ENCODE measurements around the gene HSPA5.
A peak's percentile ranks its signal among the peaks of the same experiment; 100 is the strongest.
"Not testable (repeated sequence)": the region's sequence is repeated elsewhere in the genome, so short reads cannot be mapped to it uniquely, and the experiment has no call there.

HSPA5 gene

GRCh38 chr9:125238915-125239446 is 2.2 kb downstream of the HSPA5 start:
- Histone ChIP-seq H3K4me1 (ENCODE audit: control insufficient read depth, insufficient read depth, low read length) (peaks cover 31% of the 10 kb centered on the region), H3K36me3 (ENCODE audit: control insufficient read depth, insufficient read depth, low read length) (peaks cover 25% of the 10 kb centered on the region), H3K4me3 (ENCODE audit: low read length) (peak overlapping the region; percentile 100), H3K27me3 (ENCODE audit: control insufficient read depth, insufficient read depth, low read length) (no peaks in the 10 kb centered on the region), H3K27ac (ENCODE audit: low read depth, low read length) (no peak overlapping the region), H3K9ac (ENCODE audit: low read length) (no peak overlapping the region)

DNA sequence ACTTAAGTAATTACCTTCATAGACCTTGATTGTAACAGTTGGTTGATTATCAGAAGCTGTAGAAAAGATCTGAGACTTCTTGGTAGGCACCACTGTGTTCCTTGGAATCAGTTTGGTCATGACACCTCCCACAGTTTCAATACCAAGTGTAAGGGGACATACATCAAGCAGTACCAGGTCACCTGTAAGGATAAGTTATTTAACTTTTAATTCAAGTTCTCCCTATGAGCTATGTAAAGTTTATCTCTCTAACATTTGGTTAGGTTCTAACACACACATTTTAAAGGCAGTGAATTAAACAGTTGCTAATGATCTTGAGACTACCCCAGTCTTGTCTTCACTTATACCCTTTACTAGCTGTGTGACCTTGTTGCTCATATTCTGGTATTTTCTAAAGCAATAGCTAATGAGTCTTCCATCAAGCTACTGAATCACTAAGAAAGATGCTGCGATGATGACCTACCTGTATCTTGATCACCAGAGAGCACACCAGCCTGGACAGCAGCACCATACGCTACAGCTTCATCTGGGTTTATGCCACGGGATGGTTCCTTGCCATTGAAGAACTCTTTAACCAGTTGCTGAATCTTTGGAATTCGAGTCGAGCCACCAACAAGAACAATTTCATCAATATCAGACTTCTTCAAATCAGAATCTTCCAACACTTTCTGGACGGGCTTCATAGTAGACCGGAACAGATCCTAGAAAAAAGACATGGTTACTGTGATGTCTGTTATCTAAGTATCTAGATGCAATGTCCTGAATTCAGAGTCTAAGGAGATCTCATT is 2.8 kb downstream of the HSPA5 start:
- Histone ChIP-seq H3K27ac (ENCODE audit: low read depth, low read length) (no peak overlapping the region), H3K36me3 (ENCODE audit: control insufficient read depth, insufficient read depth, low read length) (peaks cover 25% of the 10 kb centered on the region), H3K4me3 (ENCODE audit: low read length) (peak overlapping the region; percentile 28), H3K27me3 (ENCODE audit: control insufficient read depth, insufficient read depth, low read length) (no peaks in the 10 kb centered on the region), H3K4me1 (ENCODE audit: control insufficient read depth, insufficient read depth, low read length) (peaks cover 32% of the 10 kb centered on the region), H3K9ac (ENCODE audit: low read length) (no peak overlapping the region)

DNA sequence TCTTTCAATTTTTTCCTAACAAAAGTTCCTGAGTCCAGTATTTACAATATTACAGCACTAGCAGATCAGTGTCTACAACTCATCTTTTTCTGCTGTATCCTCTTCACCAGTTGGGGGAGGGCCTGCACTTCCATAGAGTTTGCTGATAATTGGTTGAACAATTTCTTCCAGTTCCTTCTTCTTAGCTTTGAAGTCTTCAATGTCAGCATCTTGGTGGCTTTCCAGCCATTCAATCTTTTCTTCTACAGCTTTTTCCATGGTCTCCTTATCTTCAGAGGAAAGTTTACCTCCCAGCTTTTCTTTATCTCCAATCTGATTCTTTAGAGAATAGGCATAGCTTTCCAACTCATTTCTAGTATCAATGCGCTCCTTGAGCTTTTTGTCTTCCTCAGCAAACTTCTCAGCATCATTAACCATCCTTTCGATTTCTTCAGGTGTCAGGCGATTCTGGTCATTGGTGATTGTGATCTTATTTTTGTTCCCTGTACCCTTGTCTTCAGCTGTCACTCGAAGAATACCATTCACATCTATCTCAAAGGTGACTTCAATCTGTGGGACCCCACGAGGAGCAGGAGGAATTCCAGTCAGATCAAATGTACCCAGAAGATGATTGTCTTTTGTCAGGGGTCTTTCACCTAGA is 4.5 kb downstream of the HSPA5 start:
- not testable (repeated sequence) for H3K9ac ChIP-seq (ENCODE audit: low read length); H3K27ac ChIP-seq (ENCODE audit: low read depth, low read length); H3K4me3 ChIP-seq (ENCODE audit: low read length); H3K27me3 ChIP-seq (ENCODE audit: control insufficient read depth, insufficient read depth, low read length)
- Histone ChIP-seq H3K4me1 (ENCODE audit: control insufficient read depth, insufficient read depth, low read length) (peaks cover 29% of the 10 kb centered on the region), H3K36me3 (ENCODE audit: control insufficient read depth, insufficient read depth, low read length) (peaks cover 25% of the 10 kb centered on the region)

- no peak overlapping the region for H3K9ac ChIP-seq (ENCODE audit: low read length)
- H3K36me3 ChIP-seq (ENCODE audit: control insufficient read depth, insufficient read depth, low read length), result peaks cover 25% of the 10 kb centered on the region
- no peaks in the 10 kb centered on the region for H3K27me3 ChIP-seq (ENCODE audit: control insufficient read depth, insufficient read depth, low read length)
- H3K4me1 ChIP-seq (ENCODE audit: control insufficient read depth, insufficient read depth, low read length), result peaks cover 29% of the 10 kb centered on the region
- H3K4me3 ChIP-seq (ENCODE audit: low read length), result no peak overlapping the region
- H3K27ac ChIP-seq (ENCODE audit: low read depth, low read length), result no peak overlapping the region
Measured at GRCh38 chr9:125235804-125236519, 5.2 kb downstream of the HSPA5 start.

DNA sequence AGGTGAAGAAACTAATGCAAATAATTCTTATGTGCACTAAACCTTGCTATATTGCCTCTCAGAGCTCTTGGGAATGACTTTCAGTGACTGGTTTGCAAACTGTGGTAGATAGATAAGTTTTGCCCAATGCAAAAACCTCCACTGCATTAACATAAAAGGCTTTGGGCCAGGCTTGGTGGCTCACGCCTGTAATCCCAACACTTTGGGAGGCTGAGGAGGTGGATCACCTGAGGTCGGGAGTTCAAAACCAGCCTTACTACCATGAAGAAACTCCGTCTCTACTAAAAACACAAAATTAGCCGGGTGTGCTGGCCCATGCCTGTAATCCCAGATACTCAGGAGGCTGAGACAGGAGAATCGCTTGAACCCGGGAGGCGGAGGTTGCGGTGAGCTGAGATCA is 7.0 kb downstream of the HSPA5 start:
- H3K9ac ChIP-seq (ENCODE audit: low read length); H3K4me3 ChIP-seq (ENCODE audit: low read length); H3K27me3 ChIP-seq (ENCODE audit: control insufficient read depth, insufficient read depth, low read length): not testable (repeated sequence)
- Histone ChIP-seq H3K27ac (ENCODE audit: low read depth, low read length) (peak overlapping the region; percentile 80), H3K36me3 (ENCODE audit: control insufficient read depth, insufficient read depth, low read length) (peaks cover 21% of the 10 kb centered on the region), H3K4me1 (ENCODE audit: control insufficient read depth, insufficient read depth, low read length) (peaks cover 20% of the 10 kb centered on the region)

DNA sequence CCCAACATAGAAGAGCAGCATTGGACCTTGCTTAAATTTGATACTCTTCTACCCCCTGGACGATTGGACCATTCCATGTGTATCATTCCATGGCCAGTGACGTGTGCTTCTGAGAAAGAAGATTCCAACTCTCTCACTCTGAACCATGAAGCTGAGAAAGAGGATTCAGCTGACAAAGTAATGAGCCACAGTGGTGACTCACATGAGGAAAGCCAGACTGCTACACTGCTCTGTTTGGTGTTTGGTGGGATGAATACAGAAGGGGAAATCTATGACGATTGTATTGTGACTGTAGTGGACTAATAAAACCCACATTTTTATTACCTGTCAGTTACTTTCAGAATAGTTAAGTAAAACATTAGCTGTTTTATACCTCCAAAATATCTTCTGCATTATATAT is 7.5 kb downstream of the HSPA5 start:
- no peak overlapping the region for H3K9ac ChIP-seq (ENCODE audit: low read length)
- peaks cover 15% of the 10 kb centered on the region for H3K4me1 ChIP-seq (ENCODE audit: control insufficient read depth, insufficient read depth, low read length)
- H3K4me3 ChIP-seq (ENCODE audit: low read length), result no peak overlapping the region
- H3K27me3 ChIP-seq (ENCODE audit: control insufficient read depth, insufficient read depth, low read length), result no peaks in the 10 kb centered on the region
- H3K36me3 ChIP-seq (ENCODE audit: control insufficient read depth, insufficient read depth, low read length), result peaks cover 17% of the 10 kb centered on the region
- peak overlapping the region; percentile 80 for H3K27ac ChIP-seq (ENCODE audit: low read depth, low read length)

- H3K27ac ChIP-seq (ENCODE audit: low read depth, low read length), result no peak overlapping the region
- no peaks in the 10 kb centered on the region for H3K36me3 ChIP-seq (ENCODE audit: control insufficient read depth, insufficient read depth, low read length)
- H3K4me3 ChIP-seq (ENCODE audit: low read length), result no peak overlapping the region
- H3K9ac ChIP-seq (ENCODE audit: low read length), result no peak overlapping the region
- H3K27me3 ChIP-seq (ENCODE audit: control insufficient read depth, insufficient read depth, low read length), result no peaks in the 10 kb centered on the region
- H3K4me1 ChIP-seq (ENCODE audit: control insufficient read depth, insufficient read depth, low read length), result no peaks in the 10 kb centered on the region
Measured at GRCh38 chr9:125227761-125228160, 13.4 kb downstream of the HSPA5 start.

- H3K27me3 ChIP-seq (ENCODE audit: control insufficient read depth, insufficient read depth, low read length); H3K4me3 ChIP-seq (ENCODE audit: low read length); H3K36me3 ChIP-seq (ENCODE audit: control insufficient read depth, insufficient read depth, low read length); H3K4me1 ChIP-seq (ENCODE audit: control insufficient read depth, insufficient read depth, low read length); H3K9ac ChIP-seq (ENCODE audit: low read length); H3K27ac ChIP-seq (ENCODE audit: low read depth, low read length): not testable (repeated sequence)
Measured at GRCh38 chr9:125224858-125225257, 16.3 kb downstream of the HSPA5 start.

GRCh38 chr9:125218621-125219020 is 22.5 kb downstream of the HSPA5 start:
- Histone ChIP-seq H3K4me1 (ENCODE audit: control insufficient read depth, insufficient read depth, low read length) (no peaks in the 10 kb centered on the region), H3K4me3 (ENCODE audit: low read length) (no peak overlapping the region), H3K9ac (ENCODE audit: low read length) (no peak overlapping the region), H3K36me3 (ENCODE audit: control insufficient read depth, insufficient read depth, low read length) (no peaks in the 10 kb centered on the region), H3K27ac (ENCODE audit: low read depth, low read length) (no peak overlapping the region), H3K27me3 (ENCODE audit: control insufficient read depth, insufficient read depth, low read length) (no peaks in the 10 kb centered on the region)

- Histone ChIP-seq H3K27ac (ENCODE audit: low read depth, low read length) (no peak overlapping the region), H3K9ac (ENCODE audit: low read length) (no peak overlapping the region), H3K36me3 (ENCODE audit: control insufficient read depth, insufficient read depth, low read length) (no peaks in the 10 kb centered on the region), H3K27me3 (ENCODE audit: control insufficient read depth, insufficient read depth, low read length) (no peaks in the 10 kb centered on the region), H3K4me1 (ENCODE audit: control insufficient read depth, insufficient read depth, low read length) (no peaks in the 10 kb centered on the region), H3K4me3 (ENCODE audit: low read length) (no peak overlapping the region)
Measured at GRCh38 chr9:125214186-125214585, 27.0 kb downstream of the HSPA5 start.

DNA sequence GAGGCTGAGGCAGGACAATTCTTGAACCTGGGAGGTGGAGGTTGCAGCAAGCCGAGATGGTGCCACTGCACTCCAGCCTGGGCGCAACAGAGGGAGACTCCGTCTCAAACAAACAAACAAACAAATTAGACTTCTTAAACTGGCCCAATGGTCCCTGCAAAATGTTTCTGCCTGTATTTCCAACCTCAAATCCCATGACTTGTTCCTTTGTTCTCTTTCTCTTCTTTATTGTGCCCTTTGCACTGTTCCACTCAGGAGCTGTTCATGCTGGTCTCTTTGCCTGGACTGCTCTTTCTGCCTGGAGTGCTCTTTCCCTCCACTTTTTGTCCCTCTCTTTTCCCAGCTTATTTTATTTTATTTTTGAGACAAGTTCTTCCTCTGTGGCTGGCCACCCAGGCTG is 36.7 kb downstream of the HSPA5 start:
- no peak overlapping the region for H3K4me3 ChIP-seq (ENCODE audit: low read length)
- no peaks in the 10 kb centered on the region for H3K36me3 ChIP-seq (ENCODE audit: control insufficient read depth, insufficient read depth, low read length)
- no peak overlapping the region for H3K9ac ChIP-seq (ENCODE audit: low read length)
- H3K27me3 ChIP-seq (ENCODE audit: control insufficient read depth, insufficient read depth, low read length), result no peaks in the 10 kb centered on the region
- no peak overlapping the region for H3K27ac ChIP-seq (ENCODE audit: low read depth, low read length)
- H3K4me1 ChIP-seq (ENCODE audit: control insufficient read depth, insufficient read depth, low read length), result peaks cover 4% of the 10 kb centered on the region

DNA sequence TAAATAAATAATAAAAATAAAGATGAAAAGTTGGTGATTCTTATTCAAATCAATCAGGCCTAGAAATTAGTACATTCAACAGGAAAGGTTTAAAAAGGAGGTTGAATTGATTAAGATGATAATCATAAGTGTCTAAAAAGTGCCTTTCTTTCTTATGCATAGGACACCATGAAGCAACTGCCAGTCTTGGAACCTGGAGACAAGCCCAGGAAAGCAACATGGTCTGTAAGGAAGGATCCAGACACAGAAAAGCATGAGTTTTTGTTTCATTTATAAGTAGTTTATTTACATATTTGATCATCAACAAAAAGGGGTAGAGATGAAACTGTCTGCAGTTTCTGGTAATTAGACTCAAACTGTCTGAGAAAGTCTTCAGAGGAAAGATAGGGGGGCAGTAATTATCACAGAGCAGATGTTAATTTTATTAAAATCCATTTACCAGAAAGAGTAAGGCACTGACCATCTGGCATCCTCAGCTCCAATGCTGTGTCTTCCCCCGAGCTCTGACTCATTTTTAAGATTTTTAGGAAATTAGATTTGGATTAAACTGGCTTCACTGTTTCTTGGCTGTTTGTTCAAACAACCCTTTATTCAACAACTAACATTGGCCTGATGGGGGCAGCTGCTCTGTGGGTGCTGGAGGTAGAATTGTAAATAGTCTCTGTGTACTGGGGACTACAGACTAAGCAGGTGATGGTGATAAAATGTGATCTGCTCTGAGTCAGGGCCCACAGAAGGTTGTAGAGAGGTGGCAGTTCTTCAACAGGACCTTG is 38.1 kb downstream of the HSPA5 start:
- Histone ChIP-seq H3K4me3 (ENCODE audit: low read length) (no peak overlapping the region), H3K4me1 (ENCODE audit: control insufficient read depth, insufficient read depth, low read length) (peaks cover 4% of the 10 kb centered on the region), H3K27ac (ENCODE audit: low read depth, low read length) (no peak overlapping the region), H3K36me3 (ENCODE audit: control insufficient read depth, insufficient read depth, low read length) (no peaks in the 10 kb centered on the region), H3K27me3 (ENCODE audit: control insufficient read depth, insufficient read depth, low read length) (no peaks in the 10 kb centered on the region), H3K9ac (ENCODE audit: low read length) (no peak overlapping the region)
